SHP77 treated with DMSO at 0.1 percent for 48 hours (cell line): ENCODE data around the gene CBLL1.

Source experiments
- DNase-seq: peaks from one replicate; lab custom pipeline; 2025; lab: John Stamatoyannopoulos, UW

Gene CBLL1

DNA sequence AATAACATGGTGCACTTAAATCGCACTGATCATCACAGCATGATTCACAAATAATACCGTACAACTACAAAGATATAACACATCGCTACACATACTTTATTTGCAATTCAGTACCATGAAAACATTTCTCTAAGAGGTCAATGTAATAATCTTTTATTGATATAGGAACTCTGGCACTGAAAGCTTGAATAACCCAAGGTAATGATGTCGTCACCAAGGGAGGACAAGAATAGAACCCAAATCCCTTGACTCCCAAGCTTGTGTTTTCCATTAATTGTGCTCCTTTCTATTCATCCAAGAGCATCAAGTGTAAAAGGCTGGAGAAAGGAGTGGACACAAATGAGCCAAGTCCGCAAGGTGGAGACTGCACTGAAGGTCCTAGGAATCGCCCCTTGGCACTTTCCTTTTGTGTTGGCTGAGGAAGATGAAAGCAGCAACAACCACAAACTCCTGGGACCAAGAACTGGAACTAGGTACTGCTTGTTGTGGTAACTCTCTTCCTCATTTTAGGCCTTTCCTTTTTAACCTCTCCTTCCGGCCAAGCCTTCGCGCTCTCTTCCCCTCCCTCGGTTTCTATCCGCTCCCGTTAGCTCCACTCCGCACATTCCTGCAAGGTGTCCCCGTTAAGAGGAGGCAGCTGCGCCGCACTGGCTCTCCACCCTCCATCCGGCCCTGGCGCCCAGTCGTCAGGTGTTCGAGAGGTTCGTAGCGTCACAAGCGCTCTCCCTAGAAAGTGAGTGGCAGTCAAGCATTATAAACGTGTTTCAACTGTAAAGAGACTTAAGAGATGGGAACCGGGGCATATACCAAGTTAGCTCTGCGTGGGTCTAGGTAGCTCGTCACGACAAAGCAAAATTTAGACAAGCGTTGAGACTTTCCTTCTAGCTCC, 1.0 kb upstream of the CBLL1 start:
- DNase-seq: peak; percentile 91

DNA sequence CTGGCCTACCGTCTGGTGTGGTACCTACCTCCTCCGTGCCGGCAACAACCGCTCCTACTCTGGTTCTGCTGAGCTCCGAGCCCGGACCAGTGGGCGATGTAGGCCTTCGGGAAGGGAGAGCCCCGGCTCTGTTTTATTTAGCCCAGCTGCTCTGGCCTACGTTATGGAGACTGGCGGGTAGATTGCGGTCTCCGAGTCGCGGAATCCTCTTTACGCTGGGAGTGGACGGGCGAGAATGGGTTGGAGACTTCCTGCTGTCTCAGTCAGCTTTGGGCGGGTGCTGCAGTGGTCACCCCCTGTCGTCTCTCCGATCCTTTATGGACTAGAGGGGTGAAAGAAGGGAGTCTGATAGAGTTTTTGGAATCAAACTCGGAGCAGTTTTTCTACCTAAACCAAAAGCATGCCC, 406 bp downstream of the CBLL1 start:
- no peak for DNase-seq

DNA sequence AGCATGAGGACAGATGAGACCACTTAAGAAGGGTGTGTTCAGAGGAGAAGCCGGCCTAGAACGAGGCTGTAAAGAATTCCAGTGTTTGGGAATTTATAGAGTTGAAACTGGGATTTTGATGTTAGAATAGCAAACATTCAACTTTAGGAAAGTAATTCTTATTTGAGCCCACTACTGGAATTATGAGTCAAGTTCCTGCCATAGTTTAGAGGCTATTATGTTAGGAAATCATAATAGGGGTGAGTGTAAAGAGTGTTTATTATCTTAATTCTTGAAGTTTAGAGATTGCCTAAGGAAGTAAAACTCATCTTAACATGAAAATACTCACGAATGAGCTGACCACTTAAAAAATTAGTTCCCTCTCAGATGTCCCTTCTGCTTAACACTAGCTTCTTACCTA, 2.1 kb downstream of the CBLL1 start:
- DNase-seq: no peak

DNA sequence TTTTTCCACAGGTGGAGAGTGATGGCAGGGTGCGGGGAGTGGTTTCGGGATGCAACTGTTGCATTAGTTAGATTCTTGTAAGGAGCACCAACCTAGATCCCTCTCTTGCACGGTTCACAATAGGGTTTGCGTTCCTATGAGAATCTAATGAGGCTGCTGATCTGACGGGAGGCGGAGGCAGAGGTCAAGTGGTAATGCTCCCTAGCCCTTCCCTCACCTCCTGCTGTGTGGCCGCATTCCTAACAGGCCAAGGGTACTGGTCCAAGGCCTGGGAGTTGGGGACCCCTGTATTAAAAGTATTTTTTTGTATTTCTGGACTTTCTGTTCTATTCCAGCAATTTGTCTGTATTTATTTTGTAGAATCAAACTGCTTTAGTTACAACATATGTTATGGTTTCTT, 7.2 kb downstream of the CBLL1 start:
- DNase-seq: no peak

DNA sequence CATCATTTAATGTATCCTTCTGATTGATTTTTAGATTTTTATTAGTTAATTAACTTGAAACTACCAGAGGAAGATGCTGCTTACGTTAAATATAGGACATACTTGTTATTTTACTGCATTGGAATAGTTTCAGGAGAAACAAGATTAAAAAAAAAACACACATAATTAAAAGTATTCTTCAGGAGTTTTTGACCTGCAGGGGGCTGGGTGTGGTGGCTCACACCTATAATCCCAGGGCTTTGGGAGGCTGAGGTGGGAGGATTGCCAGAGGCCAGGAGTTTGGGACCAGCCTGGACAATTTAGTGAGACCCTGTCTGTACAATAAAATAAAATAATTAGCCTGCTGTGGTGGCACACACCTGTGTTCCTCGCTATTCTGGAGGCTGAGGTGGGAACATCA, 10.7 kb downstream of the CBLL1 start:
- DNase-seq: no peak

DNA sequence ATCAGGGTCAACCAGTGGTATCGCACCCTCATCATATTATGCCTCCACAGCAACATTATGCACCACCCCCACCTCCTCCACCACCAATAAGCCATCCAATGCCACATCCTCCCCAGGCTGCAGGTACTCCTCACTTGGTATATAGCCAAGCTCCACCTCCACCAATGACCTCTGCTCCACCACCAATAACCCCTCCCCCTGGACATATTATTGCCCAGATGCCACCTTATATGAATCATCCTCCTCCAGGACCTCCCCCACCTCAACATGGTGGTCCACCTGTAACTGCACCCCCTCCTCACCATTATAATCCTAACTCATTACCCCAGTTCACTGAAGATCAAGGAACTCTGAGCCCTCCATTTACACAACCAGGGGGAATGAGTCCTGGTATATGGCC, 14.7 kb downstream of the CBLL1 start:
- no peak for DNase-seq

DNA sequence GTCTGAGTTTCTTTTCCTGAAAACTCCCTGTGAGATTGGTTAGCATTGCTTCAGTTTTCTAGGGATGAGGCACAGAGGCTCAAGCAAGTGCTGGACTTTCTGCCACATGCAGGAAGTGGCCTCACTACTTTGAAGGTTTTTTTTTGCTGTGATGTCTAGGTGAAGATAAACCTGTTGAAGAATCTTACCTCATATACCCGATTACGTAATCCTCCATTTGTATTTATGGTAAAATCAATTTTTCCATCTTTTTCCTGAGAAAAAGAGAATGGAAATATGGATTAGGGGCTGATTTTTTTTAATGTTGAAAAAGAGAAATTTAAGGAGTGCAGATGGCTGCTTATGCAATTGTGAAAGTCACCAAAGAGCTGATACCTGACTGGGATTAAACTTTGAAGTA, 23.4 kb downstream of the CBLL1 start:
- no peak for DNase-seq

DNA sequence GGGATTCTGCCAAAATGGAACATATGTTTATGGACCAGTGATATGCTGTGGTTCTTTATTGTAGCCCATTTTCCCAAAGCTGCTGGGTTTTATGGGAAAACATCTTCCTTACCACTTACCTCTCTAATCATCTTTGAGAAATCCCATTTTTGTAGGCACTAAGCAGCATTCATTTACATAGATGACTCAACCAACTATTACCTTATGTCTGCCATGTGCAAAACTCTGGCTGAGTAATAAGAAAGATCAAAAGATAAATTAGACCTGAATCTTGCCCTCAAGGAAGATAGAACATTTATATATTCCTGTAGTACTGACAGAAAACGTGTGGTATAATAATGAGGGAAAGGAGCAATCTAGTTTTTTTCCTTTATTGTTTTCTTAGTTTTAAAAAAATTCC, 24.3 kb downstream of the CBLL1 start:
- DNase-seq: no peak

DNA sequence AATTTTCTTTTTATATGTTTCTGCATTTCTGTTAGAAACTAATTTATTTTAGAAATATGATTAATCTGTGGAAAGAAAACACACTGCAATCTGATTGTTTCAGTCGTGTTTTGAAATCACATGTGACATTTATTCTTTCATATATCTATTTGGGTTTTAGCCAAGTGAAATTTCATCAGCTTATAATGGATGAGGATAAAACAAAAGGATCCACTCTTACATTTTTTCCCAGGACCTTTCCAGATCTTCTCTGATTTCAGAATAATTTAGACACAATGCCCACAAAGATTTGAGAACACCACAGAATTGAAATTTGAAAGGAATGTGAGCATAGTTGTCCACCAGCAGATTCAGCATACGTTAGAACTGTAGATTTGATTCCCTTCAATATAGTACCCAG, 29.1 kb downstream of the CBLL1 start:
- no peak for DNase-seq

DNA sequence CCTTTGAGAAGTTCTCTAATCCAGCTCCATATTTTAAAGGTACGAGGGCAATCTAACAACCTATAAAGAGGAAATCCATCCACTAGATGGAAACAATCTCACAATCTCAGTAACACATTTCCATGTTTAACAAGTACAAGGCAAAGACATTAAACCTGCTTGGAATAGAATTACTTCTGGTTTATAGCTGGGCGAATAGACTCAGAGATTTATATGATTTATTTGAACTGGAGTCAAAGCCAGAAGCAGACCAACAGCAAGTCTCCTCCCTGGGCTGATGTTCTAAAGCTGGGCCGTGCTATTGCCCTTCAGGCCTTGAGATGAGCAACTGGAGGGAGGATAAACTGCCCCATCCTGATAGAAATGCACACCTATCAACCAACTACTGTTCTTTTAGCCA, 33.8 kb downstream of the CBLL1 start:
- no peak for DNase-seq

DNA sequence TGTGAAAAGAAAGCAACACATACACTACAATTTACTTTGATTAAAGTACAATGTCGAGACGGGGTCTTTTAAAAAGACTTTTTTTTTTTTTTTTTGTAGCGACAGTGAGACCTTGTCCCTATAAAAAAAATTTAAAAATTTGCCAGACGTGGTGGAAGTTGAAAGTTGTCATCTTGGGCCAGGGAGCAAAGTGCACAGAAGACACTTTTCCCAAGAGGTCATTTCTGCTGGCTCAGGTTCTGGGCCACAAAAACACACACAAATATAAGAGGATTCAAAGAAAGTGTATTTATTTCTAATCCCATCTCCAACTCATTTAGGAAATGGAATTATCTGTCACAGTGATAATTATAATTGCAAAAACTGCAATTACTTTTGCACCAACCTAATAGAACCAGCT, 34.3 kb downstream of the CBLL1 start:
- DNase-seq: no peak

DNA sequence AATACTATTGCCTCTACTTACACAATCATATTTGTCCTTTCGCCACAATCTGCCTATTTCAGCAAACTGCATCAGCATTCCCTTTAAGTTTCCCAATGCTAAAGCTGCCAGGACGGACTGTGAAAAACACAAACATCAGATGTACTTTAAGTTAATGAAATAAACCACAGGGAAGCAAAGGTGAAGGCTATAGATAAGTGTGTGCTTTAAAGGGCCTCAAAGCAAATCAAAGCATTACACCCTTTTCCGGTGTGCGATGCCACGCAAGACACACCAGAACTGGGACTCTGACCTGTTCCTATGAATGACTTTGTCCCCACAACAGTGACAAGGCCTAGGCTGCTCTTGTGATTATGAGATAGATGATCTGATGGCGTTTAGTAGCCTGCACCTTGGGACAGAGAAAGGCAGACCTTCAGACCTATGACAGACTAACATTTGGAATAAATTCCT, 35.7 kb downstream of the CBLL1 start:
- no peak for DNase-seq

DNA sequence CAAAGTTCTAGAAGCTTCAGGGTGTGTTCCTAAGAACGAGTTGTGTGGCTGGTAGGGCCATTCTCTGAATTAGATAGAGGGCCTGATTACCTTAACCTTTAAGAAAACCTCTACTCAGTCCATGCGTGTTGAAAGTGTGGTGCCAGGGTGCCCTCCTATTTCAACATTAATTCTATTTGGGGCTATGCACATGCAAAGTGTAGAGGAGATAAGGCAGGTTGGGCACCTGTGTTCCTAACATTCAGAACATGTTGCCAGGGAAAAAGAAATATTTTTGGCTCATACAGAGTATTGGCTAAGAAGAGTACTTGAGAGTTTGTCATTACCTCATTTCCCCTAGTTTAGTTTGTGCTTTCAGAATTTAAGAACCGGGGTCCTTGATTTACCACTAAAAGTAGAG, 38.4 kb downstream of the CBLL1 start:
- DNase-seq: no peak

DNA sequence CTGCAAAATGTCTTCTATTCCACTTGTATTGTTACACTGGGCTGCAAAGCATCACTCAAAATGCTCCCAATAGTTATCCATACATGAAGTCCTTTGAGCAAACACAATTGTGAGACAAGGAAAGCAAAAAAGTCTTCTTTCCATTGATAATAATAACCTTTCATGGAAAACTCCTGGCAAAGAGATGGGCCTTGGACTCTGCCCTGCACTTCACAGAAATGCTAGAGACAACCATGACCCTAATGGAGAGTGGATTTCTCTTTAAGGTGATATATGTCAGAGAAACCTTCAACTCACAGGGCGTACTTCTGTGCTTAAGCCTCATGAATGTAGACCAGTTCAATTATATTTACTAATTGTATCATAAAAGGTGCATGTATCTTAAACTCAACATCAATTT, 39.7 kb downstream of the CBLL1 start:
- no peak for DNase-seq

DNA sequence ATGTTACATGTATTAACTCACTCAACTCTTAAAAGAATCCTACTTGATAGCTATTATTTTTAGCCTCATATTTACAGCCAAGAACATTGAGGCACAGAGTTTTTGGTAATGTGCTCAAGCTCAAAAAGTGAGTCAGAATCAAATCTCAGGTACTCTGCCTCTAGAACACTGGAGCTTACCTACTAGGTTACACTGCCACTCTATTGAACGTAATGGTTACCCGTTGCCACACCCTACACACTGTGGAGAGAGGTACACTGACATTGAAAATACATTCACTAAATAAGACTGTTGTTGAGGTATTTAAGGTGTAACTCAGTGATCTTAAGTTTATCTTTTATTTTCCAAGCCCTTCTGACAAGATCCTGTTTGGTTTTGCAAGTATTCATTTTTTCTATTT, 41.2 kb downstream of the CBLL1 start:
- no peak for DNase-seq

DNA sequence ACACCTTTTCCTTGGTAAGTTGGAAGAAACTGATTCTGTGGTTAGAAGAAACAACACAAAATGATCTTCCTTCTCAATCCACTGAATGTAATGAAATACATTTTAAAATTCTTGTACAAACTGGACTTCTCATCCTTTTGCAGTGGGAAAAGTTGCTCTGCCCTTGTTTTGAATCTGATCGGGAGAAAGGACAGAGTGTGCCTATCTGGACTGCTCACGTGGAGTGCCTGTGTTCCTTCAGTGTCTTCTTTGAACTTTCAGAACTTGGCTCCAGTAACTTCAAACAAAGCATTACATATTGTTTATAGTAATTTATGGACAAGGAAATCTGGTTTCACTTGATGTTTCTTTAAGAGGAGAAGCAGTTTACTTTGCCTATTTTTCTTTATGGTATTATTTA, 42.0 kb downstream of the CBLL1 start:
- no peak for DNase-seq

DNA sequence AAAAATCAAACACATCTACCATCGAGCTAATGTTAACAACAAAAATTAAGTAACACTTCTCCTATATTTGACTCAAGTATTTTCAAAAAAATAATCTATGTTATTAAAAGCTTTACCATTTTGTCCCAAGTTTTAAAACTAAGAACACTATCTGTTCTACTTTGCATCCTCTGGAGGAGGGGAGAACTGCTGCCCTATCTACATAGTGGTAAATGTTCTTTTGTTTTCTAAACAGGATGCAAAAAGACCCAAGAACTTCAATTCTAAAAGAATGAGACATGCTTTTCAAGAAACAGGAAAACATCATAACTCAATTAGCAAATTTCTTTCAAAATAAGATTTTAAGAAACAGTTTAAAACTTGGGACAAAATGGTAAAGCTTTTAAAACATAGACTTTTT, 44.3 kb downstream of the CBLL1 start:
- no peak for DNase-seq

DNA sequence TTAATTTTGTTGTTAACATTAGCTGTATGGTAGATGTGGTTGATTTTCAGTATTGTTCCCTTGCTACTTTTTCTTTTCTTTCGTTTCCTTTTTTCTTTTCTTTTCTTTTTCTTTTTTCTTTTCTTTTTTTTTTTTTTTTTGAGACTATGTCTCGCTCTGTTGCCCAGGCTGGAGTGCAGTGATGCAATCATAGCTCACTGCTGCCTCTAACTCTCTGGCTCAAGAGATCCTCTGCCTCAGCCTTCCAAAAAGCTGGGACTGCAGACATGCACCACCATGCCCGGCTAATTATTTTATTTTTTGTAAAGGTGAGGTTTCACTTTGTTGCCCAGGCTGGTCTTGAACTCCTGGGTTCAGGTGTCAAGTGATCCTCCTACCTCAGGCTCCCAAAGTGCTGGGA, 44.7 kb downstream of the CBLL1 start:
- DNase-seq: no peak

DNA sequence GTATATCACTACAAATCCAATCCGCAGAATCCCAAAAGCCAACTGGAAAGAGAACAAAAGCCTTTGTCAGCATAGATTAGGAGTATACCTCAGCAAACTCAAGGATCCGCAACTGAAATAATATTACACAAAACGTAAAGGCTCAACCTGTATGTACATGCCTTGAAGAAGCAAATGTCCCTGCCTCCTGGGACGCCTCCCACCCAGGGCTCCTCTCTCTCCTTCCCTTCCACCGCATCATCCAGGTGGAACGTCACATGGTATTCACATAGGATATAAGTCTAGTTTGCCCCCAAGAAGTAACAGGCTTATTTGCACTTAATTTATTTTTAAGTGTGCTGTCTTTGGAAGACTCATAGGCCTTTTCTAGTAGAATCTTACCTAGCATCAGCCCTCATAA, 45.7 kb downstream of the CBLL1 start:
- DNase-seq: no peak

DNA sequence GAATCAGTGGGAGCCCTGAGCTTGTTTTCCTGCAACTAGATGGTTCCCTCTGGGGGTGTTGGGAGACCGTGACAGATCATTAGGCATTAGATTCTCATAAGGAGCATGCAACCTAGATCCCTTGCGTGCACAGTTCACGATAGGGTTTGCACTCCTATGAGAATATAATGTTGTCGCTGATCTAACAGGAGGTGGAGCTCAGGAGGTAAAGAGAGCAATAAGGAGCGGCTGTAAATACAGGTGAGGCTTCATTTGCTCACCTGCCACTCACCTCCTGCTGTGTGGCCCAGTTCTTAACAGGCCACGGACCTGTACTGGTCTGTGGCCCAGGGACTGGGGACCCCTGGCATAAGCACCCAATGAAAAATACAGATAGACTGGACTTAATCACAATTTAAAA, 48.4 kb downstream of the CBLL1 start:
- no peak for DNase-seq

DNA sequence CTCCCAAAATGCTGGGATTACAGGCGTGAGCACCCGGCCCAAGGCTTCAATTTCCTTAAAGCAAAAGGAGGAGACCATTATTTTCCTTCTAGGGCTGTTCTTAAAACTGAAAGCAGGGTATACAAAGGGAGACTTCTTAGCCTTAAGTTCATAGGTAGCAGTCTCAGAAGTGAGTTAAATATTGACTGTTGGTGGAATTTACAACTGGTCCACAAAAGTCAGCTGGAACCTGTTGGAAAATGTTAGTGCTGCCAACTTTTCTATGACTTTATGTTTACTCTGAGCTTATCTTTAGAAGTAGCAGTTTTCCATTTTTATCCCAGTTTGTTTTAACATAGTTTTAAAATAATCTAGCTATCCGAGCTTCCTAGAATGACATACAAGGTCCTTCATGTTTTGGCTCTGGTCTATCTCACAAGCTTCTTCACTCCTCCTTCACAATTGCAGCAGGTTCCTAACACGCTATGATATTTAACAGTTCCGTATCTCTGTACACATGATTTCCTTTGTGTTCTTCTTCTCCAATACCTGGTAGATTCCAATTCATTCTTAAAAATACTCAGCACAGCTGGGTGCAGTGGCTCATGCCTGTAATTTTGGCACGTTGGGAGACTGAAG, 55.8 kb downstream of the CBLL1 start:
- no peak for DNase-seq

DNA sequence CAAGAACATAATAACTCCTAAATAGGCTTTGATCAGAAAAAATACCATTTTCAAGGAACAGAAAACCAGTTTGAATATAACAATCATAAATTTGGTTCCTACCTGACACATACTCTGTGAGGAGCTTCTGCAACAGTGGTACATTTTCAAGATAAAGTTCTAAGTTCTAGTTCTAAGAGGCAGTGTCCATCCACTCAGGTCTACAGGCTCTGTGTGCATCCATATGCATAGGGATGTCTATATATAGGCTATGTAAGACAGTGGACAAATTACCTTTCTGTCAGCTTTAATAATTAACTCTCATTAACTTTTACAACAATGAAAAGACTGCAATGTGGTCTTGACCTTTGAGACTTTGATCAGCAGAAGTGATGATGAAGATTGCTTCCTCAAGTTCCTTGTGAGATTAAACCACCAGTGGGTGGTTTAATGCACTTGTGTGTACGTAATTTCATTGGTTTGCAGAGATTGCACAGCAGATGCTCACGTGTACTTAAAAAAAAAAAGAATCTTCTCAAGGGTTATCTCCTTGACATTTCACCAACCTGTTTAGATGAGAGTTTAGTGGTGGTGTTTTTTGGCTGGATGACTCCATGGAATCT, 59.2 kb downstream of the CBLL1 start, which contains the start of gene SLC26A3:
TSS of gene SLC26A3 (minus strand) at position 215 of the 602 bp plus-strand sequence. CDS start 8,714 bp downstream, outside the sequence.
- DNase-seq: no peak

DNA sequence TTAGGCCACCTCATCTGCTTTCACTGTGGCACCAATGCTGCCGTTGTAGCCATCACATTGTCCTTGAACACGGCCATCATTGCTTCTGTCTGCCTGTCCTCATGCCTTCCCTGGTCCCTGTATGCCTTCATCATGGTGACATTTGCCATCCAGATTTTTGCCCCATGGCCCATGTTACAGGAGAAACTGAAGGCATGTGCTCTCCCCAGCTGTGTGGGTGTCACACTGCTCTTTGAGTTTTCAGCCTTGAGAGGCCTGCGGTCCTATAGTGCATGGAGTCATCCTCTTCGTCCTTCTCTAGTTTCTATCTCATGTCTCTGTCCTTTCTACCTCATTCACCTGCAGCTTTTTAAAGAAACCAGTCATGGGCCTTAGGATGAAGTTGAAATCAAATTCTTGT, 65.2 kb downstream of the CBLL1 start:
- DNase-seq: no peak
